ENCODE results near the gene ITGA5.
A peak's percentile ranks its signal among the peaks of the same experiment; 100 is the strongest.

DNA sequence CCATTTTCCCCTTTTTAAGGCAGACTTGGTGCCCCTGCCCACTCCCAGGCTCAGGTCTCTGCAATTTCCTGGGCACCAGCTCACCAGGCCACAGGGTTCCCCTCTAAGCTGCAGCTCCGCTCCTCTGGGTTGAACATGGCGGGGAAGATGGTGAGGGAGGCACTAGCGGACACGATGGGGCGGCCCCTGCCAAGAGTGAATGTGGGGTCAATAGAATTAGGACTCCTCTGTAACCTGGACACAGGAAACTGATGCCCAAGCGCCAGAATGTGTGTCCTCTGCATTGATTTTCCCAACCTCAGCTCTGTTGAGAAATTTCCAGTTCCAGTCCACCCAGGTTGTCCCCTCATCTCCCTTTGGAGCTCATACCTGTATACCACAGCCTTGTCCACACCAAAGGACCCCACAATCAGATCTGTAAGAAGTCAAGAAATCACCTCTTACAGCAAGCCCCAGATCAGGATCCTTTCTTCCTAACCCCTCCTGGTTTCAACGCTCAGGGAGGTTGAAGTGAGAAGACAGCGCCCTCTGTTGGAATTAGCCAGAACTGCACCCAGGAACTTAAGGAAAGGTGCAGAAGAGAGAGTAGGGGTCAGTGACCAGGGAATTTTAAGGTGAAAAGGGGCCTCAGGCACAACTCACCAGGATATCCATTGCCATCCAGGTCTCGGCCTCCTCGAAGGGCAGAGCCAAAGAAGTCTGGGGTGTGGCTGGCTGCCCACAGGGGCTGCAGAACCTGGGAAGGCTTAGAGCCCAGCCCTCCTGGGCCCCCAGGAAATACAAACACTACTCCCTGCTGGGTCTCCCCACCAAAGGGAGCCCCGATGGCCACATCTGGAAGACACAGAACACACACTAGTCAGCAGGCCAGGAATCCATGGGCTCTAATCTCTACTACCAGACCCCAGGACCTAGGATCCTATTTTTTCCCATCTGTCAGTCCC lies 14.7 kb downstream of the ITGA5 start:
- no peak for TF ChIP-seq EZH2 (IDR thresholded peaks at IDR 0.05)
- TF ChIP-seq, protein P1, sequence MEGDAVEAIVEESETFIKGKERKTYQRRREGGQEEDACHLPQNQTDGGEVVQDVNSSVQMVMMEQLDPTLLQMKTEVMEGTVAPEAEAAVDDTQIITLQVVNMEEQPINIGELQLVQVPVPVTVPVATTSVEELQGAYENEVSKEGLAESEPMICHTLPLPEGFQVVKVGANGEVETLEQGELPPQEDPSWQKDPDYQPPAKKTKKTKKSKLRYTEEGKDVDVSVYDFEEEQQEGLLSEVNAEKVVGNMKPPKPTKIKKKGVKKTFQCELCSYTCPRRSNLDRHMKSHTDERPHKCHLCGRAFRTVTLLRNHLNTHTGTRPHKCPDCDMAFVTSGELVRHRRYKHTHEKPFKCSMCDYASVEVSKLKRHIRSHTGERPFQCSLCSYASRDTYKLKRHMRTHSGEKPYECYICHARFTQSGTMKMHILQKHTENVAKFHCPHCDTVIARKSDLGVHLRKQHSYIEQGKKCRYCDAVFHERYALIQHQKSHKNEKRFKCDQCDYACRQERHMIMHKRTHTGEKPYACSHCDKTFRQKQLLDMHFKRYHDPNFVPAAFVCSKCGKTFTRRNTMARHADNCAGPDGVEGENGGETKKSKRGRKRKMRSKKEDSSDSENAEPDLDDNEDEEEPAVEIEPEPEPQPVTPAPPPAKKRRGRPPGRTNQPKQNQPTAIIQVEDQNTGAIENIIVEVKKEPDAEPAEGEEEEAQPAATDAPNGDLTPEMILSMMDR (IDR thresholded peaks at IDR 0.05 in 2 of 3, conservative IDR thresholded peaks at IDR 0.05 in 1 of 3; ENCODE audit: borderline replicate concordance in 1 of 3, insufficient read depth in 1 of 3, low read depth in 2 of 3, low read length in 2 of 3), result peak; percentile 25 to 99 (median 96); a peak in 5 of 6 replicates
- TF ChIP-seq EZH2phosphoT487 (IDR thresholded peaks at IDR 0.05; ENCODE audit: borderline replicate concordance), result no peak
- TF ChIP-seq SRF (IDR thresholded peaks at IDR 0.05; ENCODE audit: low read depth), result no peak
- no peak for TF ChIP-seq CBX3 (IDR thresholded peaks at IDR 0.05; ENCODE audit: low read depth)
- no peak for TF ChIP-seq SP1 (IDR thresholded peaks at IDR 0.05; ENCODE audit: low read depth)
- peak; percentile 12; the same call in 1 of the 2 replicates for TF ChIP-seq RAD21 (IDR thresholded peaks at IDR 0.05; ENCODE audit: low read depth)
- TF ChIP-seq YY1 (IDR thresholded peaks at IDR 0.05; ENCODE audit: extremely low read depth, insufficient replicate concordance, low read depth, low read length), result no peak
- TF ChIP-seq, protein P2, sequence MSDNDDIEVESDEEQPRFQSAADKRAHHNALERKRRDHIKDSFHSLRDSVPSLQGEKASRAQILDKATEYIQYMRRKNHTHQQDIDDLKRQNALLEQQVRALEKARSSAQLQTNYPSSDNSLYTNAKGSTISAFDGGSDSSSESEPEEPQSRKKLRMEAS (IDR thresholded peaks at IDR 0.05), result no peak
